Mammary epithelial cell (primary cell): ENCODE data around the gene HSPB3.

Experiments
- EZH2 ChIP-seq: IDR thresholded peaks from 2 replicates; pipeline ENCODE4 v1.6.1; 2012; ENCODE audit warnings: low read length, inconsistent platforms, borderline replicate concordance
- TF ChIP-seq, protein P1 (sequence below), 2 donors: IDR thresholded peaks in 1 of 2; conservative IDR thresholded peaks in 1 of 2; 2 replicates each; pipeline ENCODE4 v1.5.1; 2011 to 2012; ENCODE audit warnings: inconsistent platforms in 2 of 2, low read length in 2 of 2, mild to moderate bottlenecking in 2 of 2, control low read depth in 1 of 2, low read depth in 1 of 2; ENCODE audit not compliant: insufficient read depth in 1 of 2; ENCODE audit errors: extremely low read depth in 1 of 2

DNA sequence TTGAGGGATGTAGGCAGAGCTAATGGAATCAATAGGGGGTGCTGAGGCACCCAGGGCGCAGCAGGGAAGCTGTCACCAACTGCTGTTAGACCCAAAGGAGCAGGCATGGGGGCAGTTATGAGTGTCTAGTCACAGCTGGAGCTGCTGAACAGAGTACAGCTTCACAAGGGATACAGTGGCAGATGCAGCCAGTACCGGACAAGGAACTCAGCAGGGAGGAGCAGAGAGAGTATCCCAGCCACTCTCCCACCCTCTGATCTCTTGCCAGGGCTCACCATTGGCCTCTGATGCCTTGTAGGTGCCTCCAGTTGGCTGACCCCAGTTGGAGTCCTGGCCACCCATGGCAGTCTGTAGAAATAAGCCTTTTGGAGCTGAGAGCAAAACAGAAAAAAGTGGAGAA is 42.6 kb upstream of the HSPB3 start:
- TF ChIP-seq, protein P1, sequence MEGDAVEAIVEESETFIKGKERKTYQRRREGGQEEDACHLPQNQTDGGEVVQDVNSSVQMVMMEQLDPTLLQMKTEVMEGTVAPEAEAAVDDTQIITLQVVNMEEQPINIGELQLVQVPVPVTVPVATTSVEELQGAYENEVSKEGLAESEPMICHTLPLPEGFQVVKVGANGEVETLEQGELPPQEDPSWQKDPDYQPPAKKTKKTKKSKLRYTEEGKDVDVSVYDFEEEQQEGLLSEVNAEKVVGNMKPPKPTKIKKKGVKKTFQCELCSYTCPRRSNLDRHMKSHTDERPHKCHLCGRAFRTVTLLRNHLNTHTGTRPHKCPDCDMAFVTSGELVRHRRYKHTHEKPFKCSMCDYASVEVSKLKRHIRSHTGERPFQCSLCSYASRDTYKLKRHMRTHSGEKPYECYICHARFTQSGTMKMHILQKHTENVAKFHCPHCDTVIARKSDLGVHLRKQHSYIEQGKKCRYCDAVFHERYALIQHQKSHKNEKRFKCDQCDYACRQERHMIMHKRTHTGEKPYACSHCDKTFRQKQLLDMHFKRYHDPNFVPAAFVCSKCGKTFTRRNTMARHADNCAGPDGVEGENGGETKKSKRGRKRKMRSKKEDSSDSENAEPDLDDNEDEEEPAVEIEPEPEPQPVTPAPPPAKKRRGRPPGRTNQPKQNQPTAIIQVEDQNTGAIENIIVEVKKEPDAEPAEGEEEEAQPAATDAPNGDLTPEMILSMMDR (conservative IDR thresholded peaks at IDR 0.05 in 1 of 2, IDR thresholded peaks at IDR 0.05 in 1 of 2; ENCODE audit: extremely low read depth in 1 of 2, insufficient read depth in 1 of 2, low read depth in 1 of 2, low read length in 2 of 2): no peak
- TF ChIP-seq EZH2: no peak
